ENCODE results near the gene DZANK1.
A peak's percentile ranks its signal among the peaks of the same experiment; 100 is the strongest.
"Not testable (repeated sequence)": the region's sequence is repeated elsewhere in the genome, so short reads cannot be mapped to it uniquely, and the experiment has no call there.

DZANK1 gene

DNA sequence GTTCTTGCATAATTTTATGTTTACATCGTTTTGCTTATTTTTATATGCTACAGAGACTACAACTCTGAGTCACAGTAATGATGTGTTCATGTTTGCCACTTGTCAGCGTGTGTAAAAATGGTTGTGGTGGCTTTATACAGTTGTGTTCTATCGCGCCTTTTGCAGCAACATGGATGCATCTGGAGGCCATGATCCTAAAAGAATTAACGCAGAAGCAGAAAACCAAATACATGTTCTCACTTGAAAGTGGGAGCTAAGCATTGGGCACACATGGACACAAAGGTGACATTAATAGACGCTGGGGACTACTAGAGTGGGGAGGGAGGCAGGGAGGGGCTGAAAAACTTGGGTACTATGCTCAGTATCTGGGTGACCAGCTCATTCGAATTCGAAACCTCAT, 39.9 kb upstream of the DZANK1 start:
- no peak for TF ChIP-seq CTCF (IDR thresholded peaks at IDR 0.05; ENCODE audit: low read depth, low read length, missing control alignments)
- no peak for DNase-seq (ENCODE audit: low read depth)
- H3K4me3 ChIP-seq (ENCODE audit: low read depth, low read length), result peak overlapping the region; percentile 87

GRCh38 chr20:18504479-18505060, 37.7 kb upstream of the DZANK1 start:
- DNase-seq (ENCODE audit: low read depth), result no peak
- no peak overlapping the region for H3K4me3 ChIP-seq (ENCODE audit: low read depth, low read length)
- TF ChIP-seq CTCF (IDR thresholded peaks at IDR 0.05; ENCODE audit: low read depth, low read length, missing control alignments), result no peak

- DNase-seq (ENCODE audit: low read depth); H3K4me3 ChIP-seq (ENCODE audit: low read depth, low read length): not testable (repeated sequence)
Observed at GRCh38 chr20:18501672-18502071, 34.8 kb upstream of the DZANK1 start.

DNA sequence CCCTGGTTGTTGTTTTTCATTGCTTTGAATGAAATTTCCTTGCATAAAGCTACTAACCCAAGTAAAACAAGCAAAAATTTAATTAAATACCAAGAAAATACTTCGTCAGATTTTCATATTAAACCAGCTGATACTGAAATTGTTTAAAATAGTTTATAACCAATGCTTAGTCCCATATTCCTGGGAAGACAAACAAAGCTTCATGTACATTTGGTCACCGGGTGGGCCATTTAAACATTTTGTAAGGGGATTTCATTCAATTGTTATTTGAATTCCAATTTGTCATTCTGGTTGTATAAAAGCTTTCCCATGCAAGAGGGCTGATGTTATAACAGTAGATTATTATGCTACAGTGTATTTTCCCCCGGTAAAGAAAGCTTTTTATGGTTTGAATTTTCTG, 30.8 kb upstream of the DZANK1 start:
- no peak for TF ChIP-seq CTCF (IDR thresholded peaks at IDR 0.05; ENCODE audit: low read depth, low read length, missing control alignments)
- H3K4me3 ChIP-seq (ENCODE audit: low read depth, low read length), result no peak overlapping the region

GRCh38 chr20:18496740-18497592, 30.1 kb upstream of the DZANK1 start, which contains the start of gene RBBP9:
Gene RBBP9, minus strand, starts transcription at chr20:18497225. Its CDS starts 58 bp downstream, at chr20:18497167.
- peak; percentile 29 for DNase-seq (ENCODE audit: low read depth)
- peak within 1 kb of the TSS; percentile 97 for H3K4me3 ChIP-seq (ENCODE audit: low read depth, low read length)

More for the DNA sequence above, 30.8 kb upstream of the DZANK1 start:
- DNase-seq (ENCODE audit: low read depth), result no peak

DNA sequence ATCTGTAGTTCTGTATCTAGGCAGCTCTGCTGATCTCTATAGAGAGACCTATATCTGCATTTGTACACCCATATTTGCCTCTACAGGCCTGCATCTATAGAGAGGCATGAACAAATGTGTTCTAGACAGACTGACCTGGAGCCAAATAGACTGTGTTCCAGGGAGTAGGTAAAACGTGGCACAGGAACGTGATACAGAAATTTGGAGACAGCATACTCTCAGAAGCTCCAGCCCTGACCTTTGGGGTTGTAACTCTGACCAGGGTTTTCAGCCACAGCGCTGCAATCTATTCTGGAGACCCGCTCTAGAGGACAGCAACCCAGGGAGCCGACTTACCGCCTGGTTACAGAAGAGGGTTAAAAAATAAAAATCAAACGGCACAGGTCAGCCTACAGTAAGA, 29.2 kb upstream of the DZANK1 start:
- no peak for TF ChIP-seq CTCF (IDR thresholded peaks at IDR 0.05; ENCODE audit: low read depth, low read length, missing control alignments)
- DNase-seq (ENCODE audit: low read depth), result no peak
- H3K4me3 ChIP-seq (ENCODE audit: low read depth, low read length), result peak overlapping the region; percentile 97

More at GRCh38 chr20:18496740-18497592, 30.1 kb upstream of the DZANK1 start, which contains the start of gene RBBP9:
- TF ChIP-seq CTCF (IDR thresholded peaks at IDR 0.05; ENCODE audit: low read depth, low read length, missing control alignments), result no peak

DNA sequence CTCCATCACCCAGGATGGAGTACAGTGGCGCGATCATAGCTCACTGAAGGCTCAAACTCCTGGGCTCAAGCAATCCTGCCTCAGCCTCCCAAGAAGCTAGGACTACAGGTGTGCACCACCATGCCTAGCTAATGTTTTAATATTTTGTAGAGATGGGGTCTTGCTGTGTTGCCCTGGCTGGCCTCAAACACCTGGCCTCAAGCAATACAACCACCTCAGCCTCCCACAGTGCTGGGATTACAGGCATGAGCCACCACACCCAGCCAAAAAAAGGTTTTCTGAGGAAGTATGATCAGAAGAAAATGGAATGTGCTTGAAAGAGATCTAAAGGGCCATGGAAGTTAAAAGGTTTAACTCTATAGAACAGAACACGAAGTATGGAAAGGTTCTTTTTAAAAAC, 21.5 kb upstream of the DZANK1 start:
- no peak overlapping the region for H3K4me3 ChIP-seq (ENCODE audit: low read depth, low read length)
- no peak for DNase-seq (ENCODE audit: low read depth)
- no peak for TF ChIP-seq CTCF (IDR thresholded peaks at IDR 0.05; ENCODE audit: low read depth, low read length, missing control alignments)
